ENCODE results near the gene SLC8A3.

SLC8A3 gene

GRCh38 chr14:70121521-70121920 is 67.2 kb downstream of the SLC8A3 start:
- peak; percentile 51 for DNase-seq (ENCODE audit: low read depth, low spot score)

GRCh38 chr14:70118064-70118463 is 70.7 kb downstream of the SLC8A3 start:
- peaks cover 2% of the 10 kb centered on the region for H3K4me1 ChIP-seq (ENCODE audit: insufficient read depth, insufficient read length)
- no peaks in the 10 kb centered on the region for H3K36me3 ChIP-seq (ENCODE audit: insufficient read depth, insufficient read length, low read length)
- no peak overlapping the region for H3K4me3 ChIP-seq (ENCODE audit: insufficient read length, low read depth)
- no peak overlapping the region for H3K9ac ChIP-seq (ENCODE audit: insufficient read length, low read depth)
- TF ChIP-seq ZNF274 (IDR thresholded peaks at IDR 0.05; ENCODE audit: low read depth, low read length) (no peak), SUZ12 (IDR thresholded peaks at IDR 0.05; ENCODE audit: extremely low read depth, insufficient read depth, insufficient read length) (no peak), YY1 (IDR thresholded peaks at IDR 0.05; ENCODE audit: insufficient read depth, insufficient read length) (no peak)
- no peaks in the 10 kb centered on the region for H3K9me3 ChIP-seq (ENCODE audit: insufficient read depth, low read length)
- no peak for DNase-seq (ENCODE audit: low read depth, low spot score)
- H3K27me3 ChIP-seq (ENCODE audit: insufficient read depth, insufficient read length): no peaks in the 10 kb centered on the region

More at GRCh38 chr14:70121521-70121920, 67.2 kb downstream of the SLC8A3 start:
- Histone ChIP-seq H3K4me1 (ENCODE audit: insufficient read depth, insufficient read length) (no peaks in the 10 kb centered on the region), H3K36me3 (ENCODE audit: insufficient read depth, insufficient read length, low read length) (no peaks in the 10 kb centered on the region), H3K27me3 (ENCODE audit: insufficient read depth, insufficient read length) (no peaks in the 10 kb centered on the region), H3K9ac (ENCODE audit: insufficient read length, low read depth) (no peak overlapping the region), H3K4me3 (ENCODE audit: insufficient read length, low read depth) (no peak overlapping the region), H3K9me3 (ENCODE audit: insufficient read depth, low read length) (no peaks in the 10 kb centered on the region)
- TF ChIP-seq SUZ12 (IDR thresholded peaks at IDR 0.05; ENCODE audit: extremely low read depth, insufficient read depth, insufficient read length): no peak
- no peak for TF ChIP-seq ZNF274 (IDR thresholded peaks at IDR 0.05; ENCODE audit: low read depth, low read length)
- TF ChIP-seq YY1 (IDR thresholded peaks at IDR 0.05; ENCODE audit: insufficient read depth, insufficient read length): no peak

GRCh38 chr14:70116278-70116677 is 72.5 kb downstream of the SLC8A3 start:
- Histone ChIP-seq H3K4me1 (ENCODE audit: insufficient read depth, insufficient read length) (peaks cover 2% of the 10 kb centered on the region), H3K36me3 (ENCODE audit: insufficient read depth, insufficient read length, low read length) (no peaks in the 10 kb centered on the region), H3K4me3 (ENCODE audit: insufficient read length, low read depth) (no peak overlapping the region), H3K27me3 (ENCODE audit: insufficient read depth, insufficient read length) (no peaks in the 10 kb centered on the region), H3K9ac (ENCODE audit: insufficient read length, low read depth) (no peak overlapping the region), H3K9me3 (ENCODE audit: insufficient read depth, low read length) (no peaks in the 10 kb centered on the region)
- TF ChIP-seq ZNF274 (IDR thresholded peaks at IDR 0.05; ENCODE audit: low read depth, low read length): no peak
- no peak for TF ChIP-seq SUZ12 (IDR thresholded peaks at IDR 0.05; ENCODE audit: extremely low read depth, insufficient read depth, insufficient read length)
- TF ChIP-seq YY1 (IDR thresholded peaks at IDR 0.05; ENCODE audit: insufficient read depth, insufficient read length): no peak
- DNase-seq (ENCODE audit: low read depth, low spot score): no peak

- Histone ChIP-seq H3K36me3 (ENCODE audit: insufficient read depth, insufficient read length, low read length) (no peaks in the 10 kb centered on the region), H3K4me1 (ENCODE audit: insufficient read depth, insufficient read length) (peaks cover 2% of the 10 kb centered on the region), H3K27me3 (ENCODE audit: insufficient read depth, insufficient read length) (no peaks in the 10 kb centered on the region), H3K9me3 (ENCODE audit: insufficient read depth, low read length) (no peaks in the 10 kb centered on the region), H3K9ac (ENCODE audit: insufficient read length, low read depth) (no peak overlapping the region), H3K4me3 (ENCODE audit: insufficient read length, low read depth) (no peak overlapping the region)
- no peak for DNase-seq (ENCODE audit: low read depth, low spot score)
- TF ChIP-seq SUZ12 (IDR thresholded peaks at IDR 0.05; ENCODE audit: extremely low read depth, insufficient read depth, insufficient read length): no peak
These were observed 74.1 kb downstream of the SLC8A3 start for GRCh38 chr14:70114621-70115156.

GRCh38 chr14:70113211-70113610 is 75.5 kb downstream of the SLC8A3 start:
- peaks cover 2% of the 10 kb centered on the region for H3K4me1 ChIP-seq (ENCODE audit: insufficient read depth, insufficient read length)
- H3K36me3 ChIP-seq (ENCODE audit: insufficient read depth, insufficient read length, low read length): no peaks in the 10 kb centered on the region
- TF ChIP-seq ZNF274 (IDR thresholded peaks at IDR 0.05; ENCODE audit: low read depth, low read length) (no peak), SUZ12 (IDR thresholded peaks at IDR 0.05; ENCODE audit: extremely low read depth, insufficient read depth, insufficient read length) (no peak), YY1 (IDR thresholded peaks at IDR 0.05; ENCODE audit: insufficient read depth, insufficient read length) (no peak)
- no peaks in the 10 kb centered on the region for H3K27me3 ChIP-seq (ENCODE audit: insufficient read depth, insufficient read length)
- no peak overlapping the region for H3K9ac ChIP-seq (ENCODE audit: insufficient read length, low read depth)
- H3K9me3 ChIP-seq (ENCODE audit: insufficient read depth, low read length): no peaks in the 10 kb centered on the region
- H3K4me3 ChIP-seq (ENCODE audit: insufficient read length, low read depth): no peak overlapping the region
- DNase-seq (ENCODE audit: low read depth, low spot score): no peak

- no peaks in the 10 kb centered on the region for H3K27me3 ChIP-seq (ENCODE audit: insufficient read depth, insufficient read length)
- H3K4me3 ChIP-seq (ENCODE audit: insufficient read length, low read depth): no peak overlapping the region
- H3K9ac ChIP-seq (ENCODE audit: insufficient read length, low read depth): no peak overlapping the region
- H3K4me1 ChIP-seq (ENCODE audit: insufficient read depth, insufficient read length): no peaks in the 10 kb centered on the region
- TF ChIP-seq YY1 (IDR thresholded peaks at IDR 0.05; ENCODE audit: insufficient read depth, insufficient read length) (no peak), SUZ12 (IDR thresholded peaks at IDR 0.05; ENCODE audit: extremely low read depth, insufficient read depth, insufficient read length) (no peak), ZNF274 (IDR thresholded peaks at IDR 0.05; ENCODE audit: low read depth, low read length) (no peak)
- no peaks in the 10 kb centered on the region for H3K36me3 ChIP-seq (ENCODE audit: insufficient read depth, insufficient read length, low read length)
- no peak for DNase-seq (ENCODE audit: low read depth, low spot score)
- no peaks in the 10 kb centered on the region for H3K9me3 ChIP-seq (ENCODE audit: insufficient read depth, low read length)
These were observed 80.3 kb downstream of the SLC8A3 start for GRCh38 chr14:70108419-70108818.

- Histone ChIP-seq H3K9ac (ENCODE audit: insufficient read length, low read depth) (no peak overlapping the region), H3K4me3 (ENCODE audit: insufficient read length, low read depth) (no peak overlapping the region), H3K4me1 (ENCODE audit: insufficient read depth, insufficient read length) (no peaks in the 10 kb centered on the region), H3K9me3 (ENCODE audit: insufficient read depth, low read length) (no peaks in the 10 kb centered on the region), H3K36me3 (ENCODE audit: insufficient read depth, insufficient read length, low read length) (no peaks in the 10 kb centered on the region), H3K27me3 (ENCODE audit: insufficient read depth, insufficient read length) (no peaks in the 10 kb centered on the region)
- TF ChIP-seq ZNF274 (IDR thresholded peaks at IDR 0.05; ENCODE audit: low read depth, low read length): no peak
- no peak for TF ChIP-seq YY1 (IDR thresholded peaks at IDR 0.05; ENCODE audit: insufficient read depth, insufficient read length)
- TF ChIP-seq SUZ12 (IDR thresholded peaks at IDR 0.05; ENCODE audit: extremely low read depth, insufficient read depth, insufficient read length): no peak
- DNase-seq (ENCODE audit: low read depth, low spot score): no peak
These were observed 81.4 kb downstream of the SLC8A3 start for GRCh38 chr14:70107309-70107708.
